NCI-H510A (cell line): Measurements from ENCODE around the gene CYGB.
"Not testable (repeated sequence)": the region's sequence is repeated elsewhere in the genome, so short reads cannot be mapped to it uniquely, and the experiment has no call there.

ENCODE experiments used
- DNase-seq: peaks from one replicate; lab custom pipeline; 2025; lab: John Stamatoyannopoulos, UW

The CYGB gene

GRCh38 chr17:76567634-76568432 lies 30.3 kb upstream of the CYGB start:
- DNase-seq: no peak

GRCh38 chr17:76566988-76567431 lies 29.5 kb upstream of the CYGB start:
- DNase-seq: no peak

- no peak for DNase-seq
Measured at GRCh38 chr17:76566613-76566943, 29.1 kb upstream of the CYGB start.

GRCh38 chr17:76565728-76566612 lies 28.5 kb upstream of the CYGB start:
- DNase-seq: no peak

- not testable (repeated sequence) for DNase-seq
Measured at GRCh38 chr17:76564991-76565727, 27.6 kb upstream of the CYGB start.

GRCh38 chr17:76563359-76563758 lies 25.9 kb upstream of the CYGB start:
- DNase-seq: not testable (repeated sequence)

GRCh38 chr17:76562734-76563148 lies 25.2 kb upstream of the CYGB start:
- no peak for DNase-seq

- DNase-seq: no peak
Measured at GRCh38 chr17:76561799-76562268, 24.3 kb upstream of the CYGB start.

GRCh38 chr17:76561332-76561731 lies 23.8 kb upstream of the CYGB start:
- no peak for DNase-seq

- no peak for DNase-seq
Measured at GRCh38 chr17:76560877-76561221, 23.3 kb upstream of the CYGB start.

GRCh38 chr17:76560036-76560876 lies 22.7 kb upstream of the CYGB start:
- no peak for DNase-seq

- not testable (repeated sequence) for DNase-seq
Measured at GRCh38 chr17:76559460-76559859, 22.0 kb upstream of the CYGB start.

GRCh38 chr17:76558198-76559095 lies 20.9 kb upstream of the CYGB start:
- no peak for DNase-seq

- DNase-seq: peak; percentile 94
Measured at GRCh38 chr17:76557368-76558197, 20.1 kb upstream of the CYGB start.

GRCh38 chr17:76556765-76557367 lies 19.4 kb upstream of the CYGB start:
- no peak for DNase-seq

- DNase-seq: no peak
Measured at GRCh38 chr17:76554131-76554530, 16.6 kb upstream of the CYGB start.

- no peak for DNase-seq
Measured at GRCh38 chr17:76553178-76553908, 15.8 kb upstream of the CYGB start.

- no peak for DNase-seq
Measured at GRCh38 chr17:76551685-76552084, 14.2 kb upstream of the CYGB start.
